GM21737 (cell line): ENCODE measurements around the gene XRCC3.

ENCODE experiments used
- ATAC-seq: cut with Tn5 transposase; IDR thresholded peaks from one replicate; pipeline ENCODE4 v1.9.1; 2021; ENCODE audit warnings: mild to moderate bottlenecking, moderate library complexity; ENCODE audit not compliant: unreplicated experiment

The XRCC3 gene

GRCh38 chr14:103715052-103716000 lies at the start of gene XRCC3, which contains the start of gene ZFYVE21:
Gene XRCC3 (minus strand): TSS chr14:103715451. CDS start chr14:103711087, 4,364 bp downstream.
Gene ZFYVE21 (plus strand): TSS chr14:103715810. CDS start chr14:103715842, 32 bp downstream.
- ATAC-seq = peak; percentile 90

- ATAC-seq = peak; percentile 64
Observed at GRCh38 chr14:103763730-103764488, 48.7 kb upstream of the XRCC3 start.

DNA sequence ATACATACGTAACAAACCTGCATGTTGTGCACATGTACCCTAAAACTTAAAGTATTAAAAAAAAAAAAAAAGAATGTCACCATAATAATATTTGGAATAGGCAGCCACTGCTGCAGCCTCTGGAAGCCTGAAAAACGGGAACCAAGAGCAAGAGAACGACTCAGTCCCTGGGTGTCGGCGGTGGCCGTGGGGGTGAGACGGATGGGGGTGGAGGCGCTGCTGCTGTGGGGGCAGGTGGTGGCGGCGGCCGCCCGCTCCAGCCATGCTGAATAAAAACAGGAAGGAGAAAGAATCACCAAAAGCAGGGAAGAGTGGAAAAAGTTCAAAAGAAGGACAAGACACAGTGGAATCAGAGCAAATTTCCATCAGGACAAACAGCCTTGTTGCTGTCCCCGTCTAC lies 47.3 kb upstream of the XRCC3 start:
- no peak for ATAC-seq

GRCh38 chr14:103762036-103762435 lies 46.8 kb upstream of the XRCC3 start:
- ATAC-seq = no peak

GRCh38 chr14:103758059-103758776 lies 43.0 kb upstream of the XRCC3 start:
- no peak for ATAC-seq

DNA sequence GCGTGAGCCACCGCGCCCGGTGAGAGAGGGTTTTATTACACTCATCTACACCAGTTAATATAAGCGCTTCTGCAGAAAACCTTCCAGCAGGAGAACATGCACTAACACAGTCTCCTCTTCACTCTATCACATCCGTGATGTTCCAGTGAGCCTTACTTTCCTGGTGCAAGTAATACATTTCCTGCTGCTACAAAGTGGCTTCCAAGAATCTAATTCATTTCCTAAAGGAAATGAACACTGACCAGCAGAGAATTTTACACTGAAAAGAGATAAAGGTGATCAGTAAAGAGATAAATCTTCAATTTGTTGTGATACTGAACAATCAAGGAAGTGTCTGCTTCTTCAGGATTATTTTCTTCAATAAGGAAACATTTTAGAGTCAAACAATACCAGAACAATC lies 39.8 kb upstream of the XRCC3 start:
- no peak for ATAC-seq

GRCh38 chr14:103753774-103754173 lies 38.5 kb upstream of the XRCC3 start:
- ATAC-seq = no peak

DNA sequence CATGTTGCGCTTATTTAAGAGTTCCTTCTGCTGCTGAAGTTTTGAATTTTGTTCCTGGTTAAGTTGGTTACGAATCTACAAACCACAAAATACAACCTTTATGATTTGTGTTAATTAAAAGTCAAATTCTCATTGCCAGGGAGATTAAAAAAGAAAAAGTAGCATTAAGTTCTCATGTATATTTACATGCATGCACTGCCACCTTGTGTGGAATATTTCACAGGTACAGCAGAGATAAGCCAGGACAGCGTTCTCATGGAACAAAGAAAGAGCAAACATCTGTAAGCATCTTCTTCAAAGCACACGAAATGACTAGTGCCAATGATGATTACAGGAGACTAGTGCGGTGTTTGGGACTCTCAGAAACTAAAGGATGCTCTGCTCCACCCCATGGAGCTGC lies 34.6 kb upstream of the XRCC3 start:
- no peak for ATAC-seq

GRCh38 chr14:103749452-103749851 lies 34.2 kb upstream of the XRCC3 start:
- no peak for ATAC-seq

- no peak for ATAC-seq
Observed at GRCh38 chr14:103748534-103748857, 33.2 kb upstream of the XRCC3 start.

DNA sequence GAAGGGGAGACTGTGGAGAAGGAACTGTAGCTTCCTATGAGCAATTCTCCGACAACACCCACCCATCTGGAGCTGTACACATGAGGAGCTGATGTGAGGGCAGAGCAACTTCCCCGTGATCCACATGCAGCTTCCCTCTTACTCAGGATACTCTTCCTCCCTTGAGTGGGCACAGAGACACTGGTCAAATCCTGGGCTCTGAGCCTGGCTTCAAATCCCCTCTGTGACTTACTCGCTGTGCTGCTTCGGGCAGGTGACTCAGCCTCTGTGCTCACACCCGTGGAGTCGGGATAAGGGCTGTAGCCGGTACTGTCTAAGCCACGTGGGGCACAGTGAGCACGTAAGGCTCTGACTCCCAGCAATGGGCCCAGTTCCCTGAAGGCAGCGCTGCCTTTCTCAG lies 31.4 kb upstream of the XRCC3 start:
- ATAC-seq = no peak

- ATAC-seq = no peak
Observed at GRCh38 chr14:103745424-103745823, 30.2 kb upstream of the XRCC3 start.

DNA sequence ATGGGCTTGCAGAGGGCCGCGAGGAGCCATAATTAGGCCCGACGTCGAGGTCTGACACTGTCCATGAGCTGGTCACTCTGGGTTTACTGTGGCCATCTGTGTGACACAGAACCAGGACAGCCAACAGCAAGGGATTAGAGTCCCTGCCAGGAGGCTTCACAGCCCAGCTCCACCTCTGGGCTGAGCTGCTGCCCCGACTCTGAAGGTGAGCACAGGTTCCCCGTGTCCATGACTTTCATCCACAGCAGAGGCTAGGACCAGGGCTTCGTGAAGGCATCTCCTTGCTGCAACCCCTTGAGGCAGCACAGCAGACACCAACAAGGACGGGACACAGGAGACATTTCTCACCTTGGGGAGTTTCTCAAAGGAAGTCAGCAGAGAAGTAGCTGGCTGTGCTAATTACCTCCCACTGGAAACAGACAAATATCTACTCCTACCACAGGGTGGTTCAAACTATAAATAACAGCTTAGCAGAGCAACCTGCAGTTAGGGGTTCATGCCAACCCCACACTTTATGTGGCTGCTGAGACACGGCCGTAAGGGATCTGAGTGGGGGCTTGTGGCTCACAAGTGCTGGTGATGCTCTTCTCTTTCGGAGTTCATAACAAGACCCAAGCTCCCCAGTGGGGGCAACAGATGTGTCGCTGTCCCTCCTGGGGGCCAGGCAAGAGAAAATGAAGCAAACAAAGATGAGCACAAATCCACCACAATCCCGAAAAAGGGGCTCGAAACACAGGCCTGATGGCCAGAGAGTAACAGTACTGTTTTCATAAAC lies 29.6 kb upstream of the XRCC3 start:
- no peak for ATAC-seq

GRCh38 chr14:103743691-103744090 lies 28.4 kb upstream of the XRCC3 start:
- no peak for ATAC-seq

GRCh38 chr14:103742499-103743255 lies 27.4 kb upstream of the XRCC3 start:
- no peak for ATAC-seq

- no peak for ATAC-seq
Observed at GRCh38 chr14:103741876-103742275, 26.6 kb upstream of the XRCC3 start.

DNA sequence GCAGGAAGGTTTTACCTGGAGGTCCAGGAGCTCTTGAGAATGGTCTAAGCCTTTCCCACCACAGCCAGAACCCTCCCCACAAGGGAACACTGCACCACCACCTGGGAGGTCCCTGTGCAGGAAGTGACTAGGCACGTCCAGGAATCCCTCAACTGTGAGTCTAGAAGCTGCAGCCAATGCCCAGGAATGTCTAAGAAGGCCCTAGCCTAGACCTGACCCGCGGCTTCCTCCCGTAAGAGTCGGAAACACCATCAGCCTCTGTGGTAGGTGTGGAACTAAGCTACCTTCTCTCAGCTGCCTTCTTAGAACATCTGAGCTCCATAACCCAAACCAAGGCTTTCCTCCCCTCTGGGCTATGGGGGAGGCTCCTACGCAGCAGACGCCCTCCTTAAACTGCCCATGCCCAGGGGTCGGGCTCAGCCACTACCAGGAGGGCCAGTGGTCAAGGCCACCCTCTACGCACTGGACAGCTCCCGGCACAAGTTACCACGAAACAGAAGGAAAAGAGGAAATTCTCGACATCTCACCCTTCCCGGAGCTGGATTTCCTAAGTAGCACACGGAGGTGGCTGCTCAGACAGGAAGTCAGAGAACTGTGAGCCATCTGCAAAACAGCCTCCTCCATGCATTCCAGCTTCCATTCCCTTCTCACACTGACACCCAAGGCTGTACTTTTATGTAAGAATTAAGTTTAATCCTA lies 25.9 kb upstream of the XRCC3 start:
- ATAC-seq = no peak

DNA sequence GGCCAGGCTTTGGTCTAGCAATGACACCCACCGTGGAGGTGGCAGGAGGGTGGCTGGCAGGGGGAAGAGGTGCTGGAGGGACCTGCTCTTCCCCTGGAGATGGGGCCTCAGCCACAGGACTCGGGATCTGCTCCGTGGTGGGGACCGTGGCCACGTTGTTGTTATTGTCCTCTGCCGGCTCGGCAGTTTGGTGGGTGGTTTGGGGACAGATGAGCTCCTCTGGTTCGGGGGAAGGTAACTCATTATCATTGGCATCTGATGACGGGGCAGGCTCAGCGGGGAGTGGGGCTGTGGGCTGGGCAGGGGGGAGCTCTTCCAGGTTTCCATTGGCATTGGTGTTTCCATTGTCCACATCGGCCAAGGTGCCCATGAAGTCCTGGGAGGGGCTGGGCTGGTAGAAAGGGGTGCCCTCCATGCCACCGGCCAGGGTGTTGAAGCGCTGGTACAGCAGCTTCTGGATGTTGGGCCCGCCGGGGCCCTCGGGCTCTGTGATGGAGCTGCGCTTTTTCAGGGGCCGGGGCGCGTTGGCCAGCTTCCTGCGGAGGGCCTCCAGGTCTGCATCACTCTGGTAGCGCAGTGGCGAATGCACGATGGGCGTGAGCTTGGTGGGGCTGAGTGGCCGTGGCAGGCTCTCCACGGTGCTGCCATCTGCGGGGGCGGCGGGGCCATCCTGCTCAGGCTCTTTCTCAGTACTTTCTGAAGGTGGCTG lies 24.7 kb upstream of the XRCC3 start:
- ATAC-seq = no peak

- no peak for ATAC-seq
Observed at GRCh38 chr14:103739466-103739792, 24.2 kb upstream of the XRCC3 start.
